HEK293 (cell line): ENCODE data around the gene PUDP.

ENCODE experiments used
- RBAK ChIP-seq: fragments of 450-650 bp; formaldehyde crosslinking; IDR thresholded peaks from 2 replicates; pipeline ENCODE4 v1.5.1; 2016; ENCODE audit warnings: missing biosample characterization, missing genetic modification characterization
- YY1 ChIP-seq: fragments of 450-650 bp; formaldehyde crosslinking; IDR thresholded peaks from 2 replicates; pipeline ENCODE4 v1.5.1; 2018; ENCODE audit warnings: missing biosample characterization, missing genetic modification characterization
- ZNF596 ChIP-seq: fragments of 450-650 bp; IDR thresholded peaks from 2 replicates; pipeline ENCODE4 v1.5.0; 2018; ENCODE audit warnings: missing biosample characterization, mild to moderate bottlenecking, missing genetic modification characterization, moderate library complexity
- TF ChIP-seq, protein P1 (sequence below): fragments of 450-650 bp; formaldehyde crosslinking; conservative IDR thresholded peaks from 2 replicates; pipeline ENCODE4 v1.5.1; 2016; ENCODE audit warnings: low read depth, missing biosample characterization, missing genetic modification characterization

DNA sequence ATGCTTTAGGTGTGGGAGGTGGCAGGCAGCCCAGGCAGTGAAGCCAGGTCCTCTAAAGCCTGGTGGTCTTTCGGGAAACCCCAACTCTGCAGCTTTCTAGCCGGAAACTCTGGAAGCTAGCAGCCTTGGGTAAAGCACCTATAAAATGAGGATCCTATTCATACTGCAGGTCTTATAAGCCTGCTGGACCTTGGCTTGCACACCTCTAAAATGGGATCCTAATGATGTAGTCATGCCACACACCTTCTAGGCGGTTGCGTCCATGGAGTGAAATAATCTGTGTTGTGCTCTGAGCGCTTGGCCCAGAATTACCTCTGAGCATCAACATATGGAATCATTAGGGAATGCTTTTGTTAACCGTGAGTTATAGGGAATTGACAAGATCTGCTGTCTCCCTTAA is 36.4 kb downstream of the PUDP start:
- TF ChIP-seq ZNF596 (tag by site-specific recombination) (no peak), YY1 (tag by site-specific recombination) (no peak), RBAK (tag by site-specific recombination) (no peak)
- TF ChIP-seq, protein P1, sequence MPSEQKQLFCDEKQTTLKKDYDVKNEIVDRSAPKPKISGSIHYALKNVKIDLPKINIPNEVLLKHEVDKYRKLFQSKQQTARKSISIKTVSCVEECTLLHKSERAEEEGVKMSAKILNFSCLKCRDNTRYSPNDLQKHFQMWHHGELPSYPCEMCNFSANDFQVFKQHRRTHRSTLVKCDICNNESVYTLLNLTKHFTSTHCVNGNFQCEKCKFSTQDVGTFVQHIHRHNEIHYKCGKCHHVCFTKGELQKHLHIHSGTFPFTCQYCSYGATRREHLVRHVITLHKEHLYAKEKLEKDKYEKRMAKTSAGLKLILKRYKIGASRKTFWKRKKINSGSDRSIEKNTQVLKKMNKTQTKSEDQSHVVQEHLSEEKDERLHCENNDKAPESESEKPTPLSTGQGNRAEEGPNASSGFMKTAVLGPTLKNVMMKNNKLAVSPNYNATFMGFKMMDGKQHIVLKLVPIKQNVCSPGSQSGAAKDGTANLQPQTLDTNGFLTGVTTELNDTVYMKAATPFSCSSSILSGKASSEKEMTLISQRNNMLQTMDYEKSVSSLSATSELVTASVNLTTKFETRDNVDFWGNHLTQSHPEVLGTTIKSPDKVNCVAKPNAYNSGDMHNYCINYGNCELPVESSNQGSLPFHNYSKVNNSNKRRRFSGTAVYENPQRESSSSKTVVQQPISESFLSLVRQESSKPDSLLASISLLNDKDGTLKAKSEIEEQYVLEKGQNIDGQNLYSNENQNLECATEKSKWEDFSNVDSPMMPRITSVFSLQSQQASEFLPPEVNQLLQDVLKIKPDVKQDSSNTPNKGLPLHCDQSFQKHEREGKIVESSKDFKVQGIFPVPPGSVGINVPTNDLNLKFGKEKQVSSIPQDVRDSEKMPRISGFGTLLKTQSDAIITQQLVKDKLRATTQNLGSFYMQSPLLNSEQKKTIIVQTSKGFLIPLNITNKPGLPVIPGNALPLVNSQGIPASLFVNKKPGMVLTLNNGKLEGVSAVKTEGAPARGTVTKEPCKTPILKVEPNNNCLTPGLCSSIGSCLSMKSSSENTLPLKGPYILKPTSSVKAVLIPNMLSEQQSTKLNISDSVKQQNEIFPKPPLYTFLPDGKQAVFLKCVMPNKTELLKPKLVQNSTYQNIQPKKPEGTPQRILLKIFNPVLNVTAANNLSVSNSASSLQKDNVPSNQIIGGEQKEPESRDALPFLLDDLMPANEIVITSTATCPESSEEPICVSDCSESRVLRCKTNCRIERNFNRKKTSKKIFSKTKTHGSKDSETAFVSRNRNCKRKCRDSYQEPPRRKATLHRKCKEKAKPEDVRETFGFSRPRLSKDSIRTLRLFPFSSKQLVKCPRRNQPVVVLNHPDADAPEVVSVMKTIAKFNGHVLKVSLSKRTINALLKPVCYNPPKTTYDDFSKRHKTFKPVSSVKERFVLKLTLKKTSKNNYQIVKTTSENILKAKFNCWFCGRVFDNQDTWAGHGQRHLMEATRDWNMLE (tag by site-specific recombination): no peak
